ENCODE results near the gene DENND1A.

DENND1A gene

GRCh38 chr9:123382653-123383511 is 547.0 kb downstream of the DENND1A start:
- peaks cover 7% of the 10 kb centered on the region for H3K36me3 ChIP-seq (ENCODE audit: control insufficient read depth, insufficient read depth, low read length)
- H3K27ac ChIP-seq (ENCODE audit: insufficient read depth, low read depth, low read length, poor library complexity, severe bottlenecking), result no peak overlapping the region
- peaks cover 23% of the 10 kb centered on the region for H3K4me1 ChIP-seq (ENCODE audit: control insufficient read depth, insufficient read depth, low read length)
- WGBS, 2 experiments, result 90% methylated on average over 27 of the region's 27 CpGs
- H3K27me3 ChIP-seq (ENCODE audit: control insufficient read depth, insufficient read depth, low read length, poor library complexity, severe bottlenecking), result no peaks in the 10 kb centered on the region
- H3K9me3 ChIP-seq (ENCODE audit: control insufficient read depth, low read length), result no peaks in the 10 kb centered on the region
- no peak overlapping the region for H3K4me3 ChIP-seq (ENCODE audit: insufficient read depth, low read depth, low read length)

- Histone ChIP-seq H3K27ac (ENCODE audit: insufficient read depth, low read depth, low read length, poor library complexity, severe bottlenecking) (peak overlapping the region; percentile 26), H3K4me1 (ENCODE audit: control insufficient read depth, insufficient read depth, low read length) (peaks cover 34% of the 10 kb centered on the region), H3K36me3 (ENCODE audit: control insufficient read depth, insufficient read depth, low read length) (peaks cover 20% of the 10 kb centered on the region), H3K9me3 (ENCODE audit: control insufficient read depth, low read length) (no peaks in the 10 kb centered on the region), H3K27me3 (ENCODE audit: control insufficient read depth, insufficient read depth, low read length, poor library complexity, severe bottlenecking) (no peaks in the 10 kb centered on the region), H3K4me3 (ENCODE audit: insufficient read depth, low read depth, low read length) (no peak overlapping the region)
- WGBS, 2 experiments, result 89 to 90% methylated on average over 28 of the region's 28 CpGs
Observed at GRCh38 chr9:123380852-123381705, 548.8 kb downstream of the DENND1A start.

GRCh38 chr9:123378956-123379660 is 550.8 kb downstream of the DENND1A start:
- H3K4me1 ChIP-seq (ENCODE audit: control insufficient read depth, insufficient read depth, low read length), result peaks cover 54% of the 10 kb centered on the region
- no peaks in the 10 kb centered on the region for H3K27me3 ChIP-seq (ENCODE audit: control insufficient read depth, insufficient read depth, low read length, poor library complexity, severe bottlenecking)
- H3K36me3 ChIP-seq (ENCODE audit: control insufficient read depth, insufficient read depth, low read length), result peaks cover 30% of the 10 kb centered on the region
- no peaks in the 10 kb centered on the region for H3K9me3 ChIP-seq (ENCODE audit: control insufficient read depth, low read length)
- 92 to 94% methylated on average over 30 of the region's 30 CpGs for WGBS, 2 experiments
- H3K4me3 ChIP-seq (ENCODE audit: insufficient read depth, low read depth, low read length), result no peak overlapping the region
- H3K27ac ChIP-seq (ENCODE audit: insufficient read depth, low read depth, low read length, poor library complexity, severe bottlenecking), result peak overlapping the region; percentile 26

GRCh38 chr9:123378025-123378424 is 551.9 kb downstream of the DENND1A start:
- Histone ChIP-seq H3K36me3 (ENCODE audit: control insufficient read depth, insufficient read depth, low read length) (peaks cover 30% of the 10 kb centered on the region), H3K27me3 (ENCODE audit: control insufficient read depth, insufficient read depth, low read length, poor library complexity, severe bottlenecking) (peaks cover 2% of the 10 kb centered on the region), H3K27ac (ENCODE audit: insufficient read depth, low read depth, low read length, poor library complexity, severe bottlenecking) (no peak overlapping the region), H3K4me1 (ENCODE audit: control insufficient read depth, insufficient read depth, low read length) (peaks cover 55% of the 10 kb centered on the region), H3K9me3 (ENCODE audit: control insufficient read depth, low read length) (no peaks in the 10 kb centered on the region), H3K4me3 (ENCODE audit: insufficient read depth, low read depth, low read length) (no peak overlapping the region)
- 91 to 92% methylated on average over 10 of the region's 10 CpGs for WGBS, 2 experiments

- H3K27me3 ChIP-seq (ENCODE audit: control insufficient read depth, insufficient read depth, low read length, poor library complexity, severe bottlenecking), result peaks cover 8% of the 10 kb centered on the region
- 90 to 92% methylated on average over 21 of the region's 21 CpGs for WGBS, 2 experiments
- peaks cover 54% of the 10 kb centered on the region for H3K4me1 ChIP-seq (ENCODE audit: control insufficient read depth, insufficient read depth, low read length)
- H3K27ac ChIP-seq (ENCODE audit: insufficient read depth, low read depth, low read length, poor library complexity, severe bottlenecking), result peak overlapping the region; percentile 55
- H3K36me3 ChIP-seq (ENCODE audit: control insufficient read depth, insufficient read depth, low read length), result peaks cover 35% of the 10 kb centered on the region
- H3K4me3 ChIP-seq (ENCODE audit: insufficient read depth, low read depth, low read length), result no peak overlapping the region
- no peaks in the 10 kb centered on the region for H3K9me3 ChIP-seq (ENCODE audit: control insufficient read depth, low read length)
Observed at GRCh38 chr9:123377211-123377971, 552.5 kb downstream of the DENND1A start.

- H3K36me3 ChIP-seq (ENCODE audit: control insufficient read depth, insufficient read depth, low read length), result peaks cover 43% of the 10 kb centered on the region
Observed at GRCh38 chr9:123376218-123377071, 553.5 kb downstream of the DENND1A start.

GRCh38 chr9:123375469-123376132 is 554.3 kb downstream of the DENND1A start:
- H3K27me3 ChIP-seq (ENCODE audit: control insufficient read depth, insufficient read depth, low read length, poor library complexity, severe bottlenecking), result peaks cover 14% of the 10 kb centered on the region
- H3K4me3 ChIP-seq (ENCODE audit: insufficient read depth, low read depth, low read length), result no peak overlapping the region
- no peaks in the 10 kb centered on the region for H3K9me3 ChIP-seq (ENCODE audit: control insufficient read depth, low read length)
- peaks cover 45% of the 10 kb centered on the region for H3K4me1 ChIP-seq (ENCODE audit: control insufficient read depth, insufficient read depth, low read length)
- 72 to 73% methylated on average over 14 of the region's 14 CpGs for WGBS, 2 experiments
- H3K36me3 ChIP-seq (ENCODE audit: control insufficient read depth, insufficient read depth, low read length), result peaks cover 52% of the 10 kb centered on the region
- peak overlapping the region; percentile 33 for H3K27ac ChIP-seq (ENCODE audit: insufficient read depth, low read depth, low read length, poor library complexity, severe bottlenecking)

More at GRCh38 chr9:123376218-123377071, 553.5 kb downstream of the DENND1A start:
- peak overlapping the region; percentile 33 for H3K27ac ChIP-seq (ENCODE audit: insufficient read depth, low read depth, low read length, poor library complexity, severe bottlenecking)
- H3K27me3 ChIP-seq (ENCODE audit: control insufficient read depth, insufficient read depth, low read length, poor library complexity, severe bottlenecking), result peaks cover 14% of the 10 kb centered on the region
- peaks cover 53% of the 10 kb centered on the region for H3K4me1 ChIP-seq (ENCODE audit: control insufficient read depth, insufficient read depth, low read length)
- 88 to 89% methylated on average over 24 of the region's 24 CpGs for WGBS, 2 experiments
- no peaks in the 10 kb centered on the region for H3K9me3 ChIP-seq (ENCODE audit: control insufficient read depth, low read length)
- no peak overlapping the region for H3K4me3 ChIP-seq (ENCODE audit: insufficient read depth, low read depth, low read length)

GRCh38 chr9:123373946-123374345 is 556.0 kb downstream of the DENND1A start:
- no peak overlapping the region for H3K27ac ChIP-seq (ENCODE audit: insufficient read depth, low read depth, low read length, poor library complexity, severe bottlenecking)
- peaks cover 14% of the 10 kb centered on the region for H3K27me3 ChIP-seq (ENCODE audit: control insufficient read depth, insufficient read depth, low read length, poor library complexity, severe bottlenecking)

More at GRCh38 chr9:123373946-123374345, 556.0 kb downstream of the DENND1A start:
- 4 to 8% methylated on average over 10 of the region's 10 CpGs for WGBS, 2 experiments
- Histone ChIP-seq H3K9me3 (ENCODE audit: control insufficient read depth, low read length) (no peaks in the 10 kb centered on the region), H3K4me1 (ENCODE audit: control insufficient read depth, insufficient read depth, low read length) (peaks cover 45% of the 10 kb centered on the region), H3K4me3 (ENCODE audit: insufficient read depth, low read depth, low read length) (no peak overlapping the region), H3K36me3 (ENCODE audit: control insufficient read depth, insufficient read depth, low read length) (peaks cover 61% of the 10 kb centered on the region)

Measured in ectodermal cell (in vitro differentiated cells).